HepG2 (cell line): ENCODE measurements around the gene CNTRL. TPM values are rescaled to one million over a fixed set of nuclear protein-coding genes. Genes with fewer than 3 reads are reported as not detected.

ENCODE experiments used
- CHCHD3 ChIP-seq: sonication (generic); formaldehyde crosslinking; IDR thresholded peaks from 2 replicates; pipeline ENCODE4 v1.8.0; 2022; ENCODE audit warnings: mild to moderate bottlenecking, missing genetic modification reagents, moderate library complexity
- DNMT1 ChIP-seq: sonication (generic); formaldehyde crosslinking; IDR thresholded peaks from 2 replicates; pipeline ENCODE4 v1.5.1; 2020; ENCODE audit warnings: mild to moderate bottlenecking, missing genetic modification reagents
- EP300 ChIP-seq, 3 experiments: sonication (generic) in 1 of 3; formaldehyde crosslinking in 1 of 3; IDR thresholded peaks; 2 replicates each; pipeline versions ENCODE4 v1.5.1 to v1.6.1; 2011 to 2020; ENCODE audit warnings: low read depth in 2 of 3, low read length in 2 of 3, borderline replicate concordance in 1 of 3, improper control_type of control experiment in 1 of 3, mild to moderate bottlenecking in 1 of 3, missing genetic modification reagents in 1 of 3, moderate library complexity in 1 of 3
- ERF ChIP-seq: IDR thresholded peaks from 2 replicates; pipeline ENCODE4 v1.6.1; 2018; ENCODE audit warnings: missing biosample characterization, missing genetic modification reagents
- ETV6 ChIP-seq: sonication (generic); formaldehyde crosslinking; conservative IDR thresholded peaks from 2 replicates; pipeline ENCODE4 v1.4.0; 2020; ENCODE audit warnings: missing genetic modification reagents
- FOXA1 ChIP-seq, 2 experiments: fragments of 450-650 bp in 1 of 2; sonication (generic) in 1 of 2; formaldehyde crosslinking in 1 of 2; IDR thresholded peaks; 2 replicates each; pipeline versions ENCODE4 v1.4.0 to v1.6.1; 2016 to 2020; ENCODE audit warnings: missing genetic modification reagents in 1 of 2
- FOXA3 ChIP-seq: IDR thresholded peaks from 2 replicates; pipeline ENCODE4 v1.6.1; 2016; ENCODE audit warnings: missing genetic modification reagents, missing compliant biosample characterization
- HHEX ChIP-seq: IDR thresholded peaks from 2 replicates; pipeline ENCODE4 v1.6.1; 2016; ENCODE audit warnings: control low read depth
- KAT7 ChIP-seq: IDR thresholded peaks from 2 replicates; pipeline ENCODE4 v1.6.1; 2018; ENCODE audit warnings: borderline replicate concordance, missing compliant biosample characterization
- KMT2B ChIP-seq: IDR thresholded peaks from 2 replicates; pipeline ENCODE4 v1.6.1; 2016; ENCODE audit warnings: missing genetic modification reagents, missing compliant biosample characterization
- SALL1 ChIP-seq: sonication (generic); formaldehyde crosslinking; IDR thresholded peaks from 2 replicates; pipeline ENCODE4 v1.8.0; 2022; ENCODE audit warnings: mild to moderate bottlenecking, missing genetic modification reagents
- ZFP90 ChIP-seq: sonication (generic); formaldehyde crosslinking; IDR thresholded peaks from 2 replicates; pipeline ENCODE4 v1.8.0; 2022; ENCODE audit warnings: missing genetic modification reagents, mild to moderate bottlenecking, inconsistent platforms, borderline replicate concordance
- ZNF451 ChIP-seq: sonication (generic); formaldehyde crosslinking; IDR thresholded peaks from 2 replicates; pipeline ENCODE4 v1.5.0; 2020; ENCODE audit warnings: mild to moderate bottlenecking, missing genetic modification reagents
- ZNF781 ChIP-seq: sonication (generic); formaldehyde crosslinking; IDR thresholded peaks from 2 replicates; pipeline ENCODE4 v1.5.1; 2020; ENCODE audit warnings: borderline replicate concordance, mild to moderate bottlenecking, missing genetic modification reagents; ENCODE audit errors: not compliant biosample characterization
- polyA plus RNA-seq, 8 experiments: library from polyadenylated mRNA; depleted of rRNA in 3 of 8; stranded (reverse) in 7 of 8; unstranded in 1 of 8; fragments of >200 nt; fragmentation: Illumina TruSeq in 4 of 8; extraction: Trizol in 4 of 8; gene quantifications; 2 replicates each; pipeline versions ENCODE4 v1.2.1 to v1.2.3, GENCODE V29; 2011 to 2016; ENCODE audit warnings: low read depth in 4 of 8, missing spikeins in 1 of 8, mixed read lengths in 1 of 8; ENCODE audit not compliant: insufficient read depth in 1 of 8
- total RNA-seq, 5 experiments: library from RNA; depleted of rRNA; stranded (reverse); fragments of >200 nt; fragmentation: Illumina TruSeq; extraction: Trizol; gene quantifications; 2 replicates each; pipeline ENCODE4 v1.2.3, GENCODE V29; 2016; ENCODE audit warnings: low read depth in 1 of 5
- TF ChIP-seq, protein P1 (sequence below): sonication (generic); formaldehyde crosslinking; IDR thresholded peaks from 2 replicates; pipeline ENCODE4 v1.4.0; 2020; ENCODE audit warnings: missing genetic modification reagents, low read depth, mild to moderate bottlenecking, borderline replicate concordance
- TF ChIP-seq, protein P2 (sequence below): sonication (generic); formaldehyde crosslinking; IDR thresholded peaks from 2 replicates; pipeline ENCODE4 v1.8.0; 2022; ENCODE audit warnings: mild to moderate bottlenecking, missing genetic modification reagents, borderline replicate concordance
- TF ChIP-seq, protein P3 (sequence below): sonication (generic); formaldehyde crosslinking; IDR thresholded peaks from 2 replicates; pipeline ENCODE4 v1.4.0; 2020; ENCODE audit warnings: missing genetic modification reagents
- TF ChIP-seq, protein P4 (sequence below): sonication (generic); formaldehyde crosslinking; IDR thresholded peaks from 2 replicates; pipeline ENCODE4 v1.8.1; 2022; ENCODE audit warnings: low read depth, mild to moderate bottlenecking, missing genetic modification reagents
- TF ChIP-seq, protein P5 (sequence below): sonication (generic); formaldehyde crosslinking; IDR thresholded peaks from 2 replicates; pipeline ENCODE4; 2020; ENCODE audit warnings: missing genetic modification reagents, mild to moderate bottlenecking, borderline replicate concordance

Gene CNTRL
- total and polyA plus RNA-seq, 2 of the 13 experiments (the other 11 are each of a cell fraction or from before 2014, with no cell fraction given) = 7.5 to 11.8 TPM

DNA sequence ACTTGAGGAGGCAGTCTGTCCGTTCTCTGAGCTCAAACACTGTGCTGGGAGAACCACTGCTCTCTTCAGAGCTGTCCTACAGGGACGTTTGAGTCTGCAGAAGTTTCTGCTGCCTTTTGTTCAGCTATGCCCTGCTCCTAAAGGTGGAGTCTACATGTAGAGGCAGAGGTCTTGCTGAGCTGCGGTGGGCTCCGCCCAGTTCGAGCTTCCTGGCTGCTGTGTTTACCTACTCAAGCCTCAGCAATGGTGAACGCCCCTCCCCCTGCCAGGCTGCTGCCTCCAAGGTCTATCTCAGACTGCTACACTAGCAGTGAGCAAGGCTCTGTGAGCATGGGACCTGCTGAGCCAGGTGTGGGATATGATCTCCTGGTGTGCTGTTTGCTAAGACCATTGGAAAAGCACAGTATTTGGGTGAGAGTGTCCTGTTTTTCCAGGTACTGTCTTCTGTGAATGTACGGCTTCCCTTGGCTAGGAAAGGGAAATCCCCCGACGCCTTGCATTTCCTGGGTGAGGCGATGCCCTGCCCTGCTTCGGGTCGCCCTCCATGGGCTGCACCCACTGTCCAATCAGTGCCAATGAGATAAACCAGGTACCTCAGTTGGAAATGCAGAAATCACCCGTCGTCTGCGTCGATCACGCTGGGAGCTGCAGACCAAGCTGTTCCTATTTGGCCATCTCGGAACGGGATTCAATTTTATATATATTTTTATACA is 58.5 kb downstream of the CNTRL start (continued):
- TF ChIP-seq, protein P1, sequence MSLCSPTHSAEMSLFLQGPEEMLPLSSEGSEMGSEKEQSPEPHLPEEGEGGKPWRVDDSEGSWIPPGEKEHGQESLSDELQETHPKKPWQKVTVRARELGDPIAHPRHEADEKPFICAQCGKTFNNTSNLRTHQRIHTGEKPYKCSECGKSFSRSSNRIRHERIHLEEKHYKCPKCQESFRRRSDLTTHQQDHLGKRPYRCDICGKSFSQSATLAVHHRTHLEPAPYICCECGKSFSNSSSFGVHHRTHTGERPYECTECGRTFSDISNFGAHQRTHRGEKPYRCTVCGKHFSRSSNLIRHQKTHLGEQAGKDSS (CRISPR knock-in tag) = no peak
- TF ChIP-seq, protein P2, sequence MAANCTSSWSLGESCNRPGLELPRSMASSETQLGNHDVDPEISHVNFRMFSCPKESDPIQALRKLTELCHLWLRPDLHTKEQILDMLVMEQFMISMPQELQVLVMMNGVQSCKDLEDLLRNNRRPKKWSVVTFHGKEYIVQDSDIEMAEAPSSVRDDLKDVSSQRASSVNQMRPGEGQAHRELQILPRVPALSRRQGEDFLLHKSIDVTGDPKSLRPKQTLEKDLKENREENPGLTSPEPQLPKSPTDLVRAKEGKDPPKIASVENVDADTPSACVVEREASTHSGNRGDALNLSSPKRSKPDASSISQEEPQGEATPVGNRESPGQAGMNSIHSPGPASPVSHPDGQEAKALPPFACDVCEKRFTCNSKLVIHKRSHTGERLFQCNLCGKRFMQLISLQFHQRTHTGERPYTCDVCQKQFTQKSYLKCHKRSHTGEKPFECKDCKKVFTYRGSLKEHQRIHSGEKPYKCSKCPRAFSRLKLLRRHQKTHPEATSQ (CRISPR knock-in tag) = no peak
- 0 out of 2 replicates have a peak, but pooled peaks have one; percentile 44 for TF ChIP-seq ZFP90
- TF ChIP-seq, protein P3, sequence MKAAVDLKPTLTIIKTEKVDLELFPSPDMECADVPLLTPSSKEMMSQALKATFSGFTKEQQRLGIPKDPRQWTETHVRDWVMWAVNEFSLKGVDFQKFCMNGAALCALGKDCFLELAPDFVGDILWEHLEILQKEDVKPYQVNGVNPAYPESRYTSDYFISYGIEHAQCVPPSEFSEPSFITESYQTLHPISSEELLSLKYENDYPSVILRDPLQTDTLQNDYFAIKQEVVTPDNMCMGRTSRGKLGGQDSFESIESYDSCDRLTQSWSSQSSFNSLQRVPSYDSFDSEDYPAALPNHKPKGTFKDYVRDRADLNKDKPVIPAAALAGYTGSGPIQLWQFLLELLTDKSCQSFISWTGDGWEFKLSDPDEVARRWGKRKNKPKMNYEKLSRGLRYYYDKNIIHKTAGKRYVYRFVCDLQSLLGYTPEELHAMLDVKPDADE (CRISPR knock-in tag) = no peak
- TF ChIP-seq FOXA3 (CRISPR knock-in tag) = peak; percentile 79
- TF ChIP-seq SALL1 (CRISPR knock-in tag) = peak; percentile 85
- TF ChIP-seq HHEX (CRISPR knock-in tag) = no peak
- TF ChIP-seq, protein P4, sequence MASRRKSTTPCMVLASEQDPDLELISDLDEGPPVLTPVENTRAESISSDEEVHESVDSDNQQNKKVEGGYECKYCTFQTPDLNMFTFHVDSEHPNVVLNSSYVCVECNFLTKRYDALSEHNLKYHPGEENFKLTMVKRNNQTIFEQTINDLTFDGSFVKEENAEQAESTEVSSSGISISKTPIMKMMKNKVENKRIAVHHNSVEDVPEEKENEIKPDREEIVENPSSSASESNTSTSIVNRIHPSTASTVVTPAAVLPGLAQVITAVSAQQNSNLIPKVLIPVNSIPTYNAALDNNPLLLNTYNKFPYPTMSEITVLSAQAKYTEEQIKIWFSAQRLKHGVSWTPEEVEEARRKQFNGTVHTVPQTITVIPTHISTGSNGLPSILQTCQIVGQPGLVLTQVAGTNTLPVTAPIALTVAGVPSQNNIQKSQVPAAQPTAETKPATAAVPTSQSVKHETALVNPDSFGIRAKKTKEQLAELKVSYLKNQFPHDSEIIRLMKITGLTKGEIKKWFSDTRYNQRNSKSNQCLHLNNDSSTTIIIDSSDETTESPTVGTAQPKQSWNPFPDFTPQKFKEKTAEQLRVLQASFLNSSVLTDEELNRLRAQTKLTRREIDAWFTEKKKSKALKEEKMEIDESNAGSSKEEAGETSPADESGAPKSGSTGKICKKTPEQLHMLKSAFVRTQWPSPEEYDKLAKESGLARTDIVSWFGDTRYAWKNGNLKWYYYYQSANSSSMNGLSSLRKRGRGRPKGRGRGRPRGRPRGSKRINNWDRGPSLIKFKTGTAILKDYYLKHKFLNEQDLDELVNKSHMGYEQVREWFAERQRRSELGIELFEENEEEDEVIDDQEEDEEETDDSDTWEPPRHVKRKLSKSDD (CRISPR knock-in tag) = no peak
- no peak for TF ChIP-seq CHCHD3 (CRISPR knock-in tag)
- TF ChIP-seq ETV6 (CRISPR knock-in tag) = no peak
- no peak; the same call in 1 of the 2 replicates for TF ChIP-seq ERF (CRISPR knock-in tag)
- TF ChIP-seq ZNF781 (CRISPR knock-in tag) = no peak
- TF ChIP-seq, protein P5, sequence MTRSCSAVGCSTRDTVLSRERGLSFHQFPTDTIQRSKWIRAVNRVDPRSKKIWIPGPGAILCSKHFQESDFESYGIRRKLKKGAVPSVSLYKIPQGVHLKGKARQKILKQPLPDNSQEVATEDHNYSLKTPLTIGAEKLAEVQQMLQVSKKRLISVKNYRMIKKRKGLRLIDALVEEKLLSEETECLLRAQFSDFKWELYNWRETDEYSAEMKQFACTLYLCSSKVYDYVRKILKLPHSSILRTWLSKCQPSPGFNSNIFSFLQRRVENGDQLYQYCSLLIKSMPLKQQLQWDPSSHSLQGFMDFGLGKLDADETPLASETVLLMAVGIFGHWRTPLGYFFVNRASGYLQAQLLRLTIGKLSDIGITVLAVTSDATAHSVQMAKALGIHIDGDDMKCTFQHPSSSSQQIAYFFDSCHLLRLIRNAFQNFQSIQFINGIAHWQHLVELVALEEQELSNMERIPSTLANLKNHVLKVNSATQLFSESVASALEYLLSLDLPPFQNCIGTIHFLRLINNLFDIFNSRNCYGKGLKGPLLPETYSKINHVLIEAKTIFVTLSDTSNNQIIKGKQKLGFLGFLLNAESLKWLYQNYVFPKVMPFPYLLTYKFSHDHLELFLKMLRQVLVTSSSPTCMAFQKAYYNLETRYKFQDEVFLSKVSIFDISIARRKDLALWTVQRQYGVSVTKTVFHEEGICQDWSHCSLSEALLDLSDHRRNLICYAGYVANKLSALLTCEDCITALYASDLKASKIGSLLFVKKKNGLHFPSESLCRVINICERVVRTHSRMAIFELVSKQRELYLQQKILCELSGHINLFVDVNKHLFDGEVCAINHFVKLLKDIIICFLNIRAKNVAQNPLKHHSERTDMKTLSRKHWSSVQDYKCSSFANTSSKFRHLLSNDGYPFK = peak; percentile 98
- no peak for TF ChIP-seq FOXA1 (IDR thresholded peaks at IDR 0.05)
- peak; percentile 95 for TF ChIP-seq FOXA1 (CRISPR knock-in tag; IDR thresholded peaks at IDR 0.05)
- TF ChIP-seq KAT7 (CRISPR knock-in tag) = no peak; the same call in 1 of the 2 replicates
- TF ChIP-seq KMT2B (CRISPR knock-in tag) = peak; percentile 32; the same call in 1 of the 2 replicates
- TF ChIP-seq ZNF451 (CRISPR knock-in tag) = no peak
- 0 out of 4 replicates have a peak, but pooled peaks of 1 of the 2 experiments have one; percentile 9 for TF ChIP-seq EP300 (IDR thresholded peaks at IDR 0.05; ENCODE audit: low read depth in 2 of 2, low read length in 2 of 2)
- no peak for TF ChIP-seq EP300 (CRISPR knock-in tag; IDR thresholded peaks at IDR 0.05; ENCODE audit: borderline replicate concordance)
- TF ChIP-seq DNMT1 = no peak
